CD14-positive monocyte (primary cell): Measurements from ENCODE around the gene USO1. TPM values are rescaled to one million over a fixed set of nuclear protein-coding genes. Genes with fewer than 3 reads are reported as not detected.
A peak's percentile ranks its signal among the peaks of the same experiment; 100 is the strongest.

Experiments used
- DNase-seq, 3 donors: peaks; one replicate each; pipeline ENCODE4 v3.0.0-alpha.2; 2011 to 2022
- H2AFZ ChIP-seq: 2 replicates; pipeline ENCODE4 v1.6.0; 2012; ENCODE audit warnings: mild to moderate bottlenecking, low read depth, low read length, inconsistent platforms; ENCODE audit not compliant: insufficient read depth, poor library complexity, severe bottlenecking
- H3K27ac ChIP-seq, 2 donors: 1 replicate in 1 of 2; 2 replicates in 1 of 2; pipeline ENCODE4 v1.5.1; 2012 to 2013; ENCODE audit warnings: low read length in 2 of 2, control low read depth in 1 of 2, inconsistent platforms in 1 of 2, low read depth in 1 of 2, mild to moderate bottlenecking in 1 of 2
- H3K27me3 ChIP-seq, 2 donors: one replicate each; pipeline versions ENCODE4 v1.6.0 to v1.6.1; 2011 to 2013; ENCODE audit warnings: low read length in 2 of 2; ENCODE audit not compliant: control insufficient read depth in 2 of 2, insufficient read depth in 2 of 2
- H3K36me3 ChIP-seq, 2 donors: replicated peaks in 1 of 2; 1 replicate in 1 of 2; 2 replicates in 1 of 2; pipeline versions ENCODE4 v1.5.1 to v1.6.1; 2012 to 2013; ENCODE audit warnings: low read length in 2 of 2, control low read depth in 1 of 2, inconsistent platforms in 1 of 2, mild to moderate bottlenecking in 1 of 2; ENCODE audit not compliant: insufficient read depth in 2 of 2, control insufficient read depth in 1 of 2
- H3K4me1 ChIP-seq, 2 donors: 1 replicate in 1 of 2; 2 replicates in 1 of 2; pipeline versions ENCODE4 v1.5.1 to v1.6.1; 2012 to 2013; ENCODE audit warnings: low read length in 2 of 2, control low read depth in 1 of 2, inconsistent platforms in 1 of 2, mild to moderate bottlenecking in 1 of 2, moderate library complexity in 1 of 2; ENCODE audit not compliant: insufficient read depth in 2 of 2, control insufficient read depth in 1 of 2
- H3K4me2 ChIP-seq: replicated peaks from 2 replicates; pipeline ENCODE3; 2012; ENCODE audit warnings: low read length, moderate library complexity, mild to moderate bottlenecking; ENCODE audit not compliant: poor library complexity, severe bottlenecking; ENCODE audit errors: extremely low read depth
- H3K4me3 ChIP-seq, 3 experiments: fragments of 200-600 bp in 1 of 3; sonication (generic) in 1 of 3; replicated peaks in 1 of 3; 1 replicate in 2 of 3; 2 replicates in 1 of 3; pipeline ENCODE4 v1.5.1; 2011 to 2013; ENCODE audit warnings: low read length in 3 of 3, mild to moderate bottlenecking in 3 of 3, control low read depth in 2 of 3, low read depth in 2 of 3, inconsistent platforms in 1 of 3, moderate library complexity in 1 of 3
- H3K79me2 ChIP-seq: 2 replicates; pipeline ENCODE4 v1.6.0; 2012; ENCODE audit warnings: mild to moderate bottlenecking, control low read depth, inconsistent platforms, low read length, moderate library complexity; ENCODE audit not compliant: insufficient read depth
- H3K9ac ChIP-seq: 2 replicates; pipeline ENCODE4 v1.6.0; 2017; ENCODE audit warnings: low read length, mild to moderate bottlenecking; ENCODE audit not compliant: insufficient read depth, poor library complexity, severe bottlenecking
- H3K9me3 ChIP-seq, 2 donors: replicated peaks in 1 of 2; 1 replicate in 1 of 2; 2 replicates in 1 of 2; pipeline versions ENCODE4 v1.5.1 to v1.6.1; 2012 to 2013; ENCODE audit warnings: low read length in 2 of 2, control low read depth in 1 of 2; ENCODE audit not compliant: control insufficient read depth in 1 of 2, insufficient read depth in 1 of 2
- H4K20me1 ChIP-seq: 2 replicates; pipeline ENCODE4 v1.6.0; 2012; ENCODE audit warnings: mild to moderate bottlenecking, low read length, control low read depth, moderate library complexity; ENCODE audit not compliant: insufficient read depth
- H3K27ac Mint-ChIP-seq, 7 donors: one replicate each; pipeline ENCODE4 v1.8.0; 2020; ENCODE audit warnings: mild to moderate bottlenecking in 7 of 7, mixed read lengths in 7 of 7, moderate library complexity in 6 of 7, inconsistent platforms in 2 of 7
- H3K27me3 Mint-ChIP-seq, 3 donors: one replicate each; pipeline ENCODE4 v1.8.0; 2021 to 2022; ENCODE audit warnings: low read depth in 3 of 3, mild to moderate bottlenecking in 3 of 3, mixed read lengths in 3 of 3, moderate library complexity in 3 of 3, inconsistent platforms in 1 of 3
- H3K36me3 Mint-ChIP-seq, 2 donors: one replicate each; pipeline ENCODE4 v1.8.0; 2020; ENCODE audit warnings: mixed read lengths in 2 of 2, inconsistent platforms in 1 of 2, mild to moderate bottlenecking in 1 of 2
- H3K4me1 Mint-ChIP-seq: one replicate; pipeline ENCODE4 v1.8.0; 2020; ENCODE audit warnings: mild to moderate bottlenecking, mixed read lengths
- H3K4me3 Mint-ChIP-seq, 2 donors: one replicate each; pipeline ENCODE4 v1.8.0; 2020; ENCODE audit warnings: mild to moderate bottlenecking in 2 of 2, mixed read lengths in 2 of 2, moderate library complexity in 1 of 2
- H3K9me3 Mint-ChIP-seq, 7 donors: one replicate each; pipeline ENCODE4 v1.8.0; 2020 to 2022; ENCODE audit warnings: mixed read lengths in 7 of 7, mild to moderate bottlenecking in 6 of 7, moderate library complexity in 6 of 7, inconsistent platforms in 2 of 7
- WGBS: methylation state at CpG from one replicate; pipeline ENCODE4 v1.1.5; 2013; ENCODE audit warnings: missing lambda C conversion rate; ENCODE audit not compliant: insufficient coverage; 5-methylcytosine and 5-hydroxymethylcytosine counted together
- intact Hi-C, 2 donors: fragments of 100-400 bp; cut with micrococcal nuclease; formaldehyde crosslinking; loops; one replicate each; pipeline versions ENCODE4 v1.15.0 to v1.15.1; 2023
- polyA plus RNA-seq, 3 donors: library from polyadenylated mRNA; depleted of rRNA in 1 of 3; unstranded in 2 of 3; stranded (reverse) in 1 of 3; fragments of 300-500 nt in 2 of 3; fragments of >200 nt in 1 of 3; fragmentation: Illumina TruSeq in 2 of 3; gene quantifications; 1 replicate in 2 of 3; 2 replicates in 1 of 3; pipeline ENCODE4 v1.2.3, GENCODE V29; 2012 to 2021
- TF ChIP-seq, protein P1 (sequence below): fragments of 200-600 bp; IDR thresholded peaks from one replicate; pipeline ENCODE4 v1.8.0; 2022; ENCODE audit warnings: antibody characterized with exemption, mild to moderate bottlenecking

The USO1 gene
- polyA plus RNA-seq, 3 donors: 15.4 to 26.9 (median 17.5) TPM

GRCh38 chr4:75679876-75680575, 44.4 kb upstream of the USO1 start:
- Histone ChIP-seq H3K9me3 (no peaks in the 10 kb centered on the region), H3K9ac (no peak overlapping the region), H3K27me3 (no peaks in the 10 kb centered on the region), H3K4me1 (no peaks in the 10 kb centered on the region), H3K36me3 (no peaks in the 10 kb centered on the region), H4K20me1 (no peaks in the 10 kb centered on the region), H2AFZ (no peak overlapping the region), H3K4me3 (no peak overlapping the region), H3K27ac (no peak overlapping the region), H3K79me2 (no peaks in the 10 kb centered on the region), H3K4me2 (no peak overlapping the region)
- no peaks in the 10 kb centered on the region for H3K9me3 Mint-ChIP-seq
- WGBS: no CpG with 5 or more reads among the region's 3 CpGs
- no peaks in the 10 kb centered on the region for H3K4me1 Mint-ChIP-seq
- H3K27me3 Mint-ChIP-seq: no peaks in the 10 kb centered on the region
- intact Hi-C loops: no loop called here
- TF ChIP-seq, protein P1, sequence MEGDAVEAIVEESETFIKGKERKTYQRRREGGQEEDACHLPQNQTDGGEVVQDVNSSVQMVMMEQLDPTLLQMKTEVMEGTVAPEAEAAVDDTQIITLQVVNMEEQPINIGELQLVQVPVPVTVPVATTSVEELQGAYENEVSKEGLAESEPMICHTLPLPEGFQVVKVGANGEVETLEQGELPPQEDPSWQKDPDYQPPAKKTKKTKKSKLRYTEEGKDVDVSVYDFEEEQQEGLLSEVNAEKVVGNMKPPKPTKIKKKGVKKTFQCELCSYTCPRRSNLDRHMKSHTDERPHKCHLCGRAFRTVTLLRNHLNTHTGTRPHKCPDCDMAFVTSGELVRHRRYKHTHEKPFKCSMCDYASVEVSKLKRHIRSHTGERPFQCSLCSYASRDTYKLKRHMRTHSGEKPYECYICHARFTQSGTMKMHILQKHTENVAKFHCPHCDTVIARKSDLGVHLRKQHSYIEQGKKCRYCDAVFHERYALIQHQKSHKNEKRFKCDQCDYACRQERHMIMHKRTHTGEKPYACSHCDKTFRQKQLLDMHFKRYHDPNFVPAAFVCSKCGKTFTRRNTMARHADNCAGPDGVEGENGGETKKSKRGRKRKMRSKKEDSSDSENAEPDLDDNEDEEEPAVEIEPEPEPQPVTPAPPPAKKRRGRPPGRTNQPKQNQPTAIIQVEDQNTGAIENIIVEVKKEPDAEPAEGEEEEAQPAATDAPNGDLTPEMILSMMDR: no peak
- no peak for DNase-seq
- H3K36me3 Mint-ChIP-seq: no peaks in the 10 kb centered on the region
- H3K4me3 Mint-ChIP-seq: no peak overlapping the region
- no peak overlapping the region for H3K27ac Mint-ChIP-seq

GRCh38 chr4:75683482-75684155, 40.8 kb upstream of the USO1 start:
- Histone ChIP-seq H3K36me3 (no peaks in the 10 kb centered on the region), H4K20me1 (no peaks in the 10 kb centered on the region), H3K9ac (no peak overlapping the region), H3K9me3 (no peaks in the 10 kb centered on the region), H3K27ac (no peak overlapping the region), H3K4me2 (no peak overlapping the region), H3K4me3 (no peak overlapping the region), H3K27me3 (no peaks in the 10 kb centered on the region), H2AFZ (no peak overlapping the region), H3K79me2 (no peaks in the 10 kb centered on the region), H3K4me1 (no peaks in the 10 kb centered on the region)
- Mint-ChIP-seq H3K4me1 (no peaks in the 10 kb centered on the region), H3K9me3 (peaks cover 2 to 12% (median 5%) of the 10 kb centered on the region in 7 donors), H3K27ac (peak overlapping the region in 1 of 7 donors; percentile 50), H3K4me3 (no peak overlapping the region), H3K27me3 (no peaks in the 10 kb centered on the region), H3K36me3 (peaks cover 0 to 3% of the 10 kb centered on the region in 2 donors)
- TF ChIP-seq, protein P1: no peak
- intact Hi-C loops: no loop called here
- no peak for DNase-seq
- WGBS: no CpG with 5 or more reads among the region's 6 CpGs
